Measurements from ENCODE around the gene LRRFIP1. TPM values are rescaled to one million over a fixed set of nuclear protein-coding genes. Genes with fewer than 3 reads are reported as not detected.

Gene LRRFIP1
- polyA plus RNA-seq, 2 of the 4 experiments (the other 2 are of a cell fraction): 75.6 to 93.0 TPM

DNA sequence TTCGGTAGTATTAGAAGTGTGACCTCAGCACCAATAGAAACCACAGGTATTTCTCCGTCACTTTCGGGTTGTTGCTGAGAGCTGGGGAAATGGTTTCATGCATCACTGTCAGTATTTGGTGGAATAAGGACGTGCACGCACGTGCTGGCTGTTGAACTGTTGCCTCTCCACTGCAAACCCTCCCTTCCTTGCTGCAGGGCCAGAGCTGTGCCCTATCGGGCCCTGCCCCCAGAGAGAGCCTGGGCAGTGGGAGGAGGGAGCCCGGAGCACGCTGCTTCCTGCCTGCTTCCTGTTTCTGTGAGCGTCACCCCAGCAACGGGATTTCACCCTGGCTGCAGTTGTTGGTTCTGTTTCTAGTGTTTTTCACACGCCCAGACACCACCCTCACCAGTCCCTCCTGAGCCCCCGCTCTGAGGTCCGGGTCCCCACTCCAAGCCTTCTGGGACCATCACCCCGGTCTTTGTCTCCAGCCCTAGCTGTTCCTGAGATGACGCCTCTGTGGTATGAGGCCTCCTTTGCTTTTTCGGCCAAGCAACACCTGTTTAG lies 47.4 kb downstream of the LRRFIP1 start:
- Histone ChIP-seq H3K4me2 (no peak overlapping the region), H3K27ac (no peak overlapping the region), H3K9me3 (no peaks in the 10 kb centered on the region), H3K4me3 (no peak overlapping the region), H3K4me1 (peaks cover under 1% of the 10 kb centered on the region; the same call in 2 of the 3 replicates)
- ATAC-seq (0 out of 6 replicates have a peak, but pooled peaks of 1 of the 2 experiments have one; percentile 14), FAIRE-seq (no peak), DNase-seq (ENCODE audit: low read depth in 1 of 2, low spot score in 1 of 2) (no peak)
- ChIA-PET POLR2A (no interaction called here), CTCF (interaction anchor here (1.4 to 9.1 kb wide), 14 partner anchors 8 to 101 kb away, joined by 4 to 295 read pairs (median 26); no protein-coding TSS in a partner anchor)
- TF ChIP-seq NR3C1 (IDR thresholded peaks at IDR 0.05) (no peak), NPAS2 (CRISPR knock-in tag; IDR thresholded peaks at IDR 0.05; ENCODE audit: borderline replicate concordance) (no peak), EP300 (IDR thresholded peaks at IDR 0.05) (no peak), FOSL2 (IDR thresholded peaks at IDR 0.05) (no peak), FOSL2 (CRISPR knock-in tag; IDR thresholded peaks at IDR 0.05) (no peak), ZSCAN20 (CRISPR knock-in tag; IDR thresholded peaks at IDR 0.05) (no peak)
- WGBS (ENCODE audit: missing lambda C conversion rate): 75% methylated on average over 17 of the region's 17 CpGs

DNA sequence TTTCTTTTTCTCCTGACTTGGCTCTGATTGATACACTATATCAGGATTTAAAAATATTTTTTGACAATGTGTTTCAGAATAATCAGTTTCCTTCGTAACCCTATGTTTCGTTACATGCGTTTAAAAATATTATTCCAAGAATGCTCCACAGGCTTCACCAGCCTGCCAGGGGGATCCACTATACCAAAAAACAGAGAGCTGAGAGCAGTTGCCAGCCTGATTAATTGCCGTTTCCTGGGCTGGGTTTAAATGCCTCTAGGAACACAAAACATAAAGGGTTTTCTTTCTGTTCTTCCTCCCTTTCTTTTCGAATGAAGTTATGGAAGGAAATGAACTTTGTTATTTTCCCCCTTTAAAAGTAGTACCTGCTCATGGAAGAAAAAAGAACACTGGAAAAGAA lies 47.9 kb downstream of the LRRFIP1 start:
- no peak for FAIRE-seq
- no peak overlapping the region for H3K4me2 ChIP-seq
- WGBS (ENCODE audit: missing lambda C conversion rate): 82% methylated on average over 5 of the region's 5 CpGs
- ChIA-PET POLR2A (no interaction called here), CTCF (interaction anchor here (2.2 to 9.1 kb wide), 5 partner anchors 14 to 100 kb away, joined by 7 to 295 read pairs (median 45); no protein-coding TSS in a partner anchor)
- no peak for TF ChIP-seq RAD21 (conservative IDR thresholded peaks at IDR 0.05 in 1 of 2, IDR thresholded peaks at IDR 0.05 in 1 of 2)
- TF ChIP-seq, protein P1, sequence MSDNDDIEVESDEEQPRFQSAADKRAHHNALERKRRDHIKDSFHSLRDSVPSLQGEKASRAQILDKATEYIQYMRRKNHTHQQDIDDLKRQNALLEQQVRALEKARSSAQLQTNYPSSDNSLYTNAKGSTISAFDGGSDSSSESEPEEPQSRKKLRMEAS (IDR thresholded peaks at IDR 0.05): no peak
- TF ChIP-seq, protein P2, sequence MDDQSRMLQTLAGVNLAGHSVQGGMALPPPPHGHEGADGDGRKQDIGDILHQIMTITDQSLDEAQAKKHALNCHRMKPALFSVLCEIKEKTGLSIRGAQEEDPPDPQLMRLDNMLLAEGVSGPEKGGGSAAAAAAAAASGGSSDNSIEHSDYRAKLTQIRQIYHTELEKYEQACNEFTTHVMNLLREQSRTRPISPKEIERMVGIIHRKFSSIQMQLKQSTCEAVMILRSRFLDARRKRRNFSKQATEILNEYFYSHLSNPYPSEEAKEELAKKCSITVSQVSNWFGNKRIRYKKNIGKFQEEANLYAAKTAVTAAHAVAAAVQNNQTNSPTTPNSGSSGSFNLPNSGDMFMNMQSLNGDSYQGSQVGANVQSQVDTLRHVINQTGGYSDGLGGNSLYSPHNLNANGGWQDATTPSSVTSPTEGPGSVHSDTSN (IDR thresholded peaks at IDR 0.05): no peak
- no peak for TF ChIP-seq FOSL2 (IDR thresholded peaks at IDR 0.05)
- TF ChIP-seq FOSL2 (CRISPR knock-in tag; IDR thresholded peaks at IDR 0.05): no peak
- TF ChIP-seq, protein P3, sequence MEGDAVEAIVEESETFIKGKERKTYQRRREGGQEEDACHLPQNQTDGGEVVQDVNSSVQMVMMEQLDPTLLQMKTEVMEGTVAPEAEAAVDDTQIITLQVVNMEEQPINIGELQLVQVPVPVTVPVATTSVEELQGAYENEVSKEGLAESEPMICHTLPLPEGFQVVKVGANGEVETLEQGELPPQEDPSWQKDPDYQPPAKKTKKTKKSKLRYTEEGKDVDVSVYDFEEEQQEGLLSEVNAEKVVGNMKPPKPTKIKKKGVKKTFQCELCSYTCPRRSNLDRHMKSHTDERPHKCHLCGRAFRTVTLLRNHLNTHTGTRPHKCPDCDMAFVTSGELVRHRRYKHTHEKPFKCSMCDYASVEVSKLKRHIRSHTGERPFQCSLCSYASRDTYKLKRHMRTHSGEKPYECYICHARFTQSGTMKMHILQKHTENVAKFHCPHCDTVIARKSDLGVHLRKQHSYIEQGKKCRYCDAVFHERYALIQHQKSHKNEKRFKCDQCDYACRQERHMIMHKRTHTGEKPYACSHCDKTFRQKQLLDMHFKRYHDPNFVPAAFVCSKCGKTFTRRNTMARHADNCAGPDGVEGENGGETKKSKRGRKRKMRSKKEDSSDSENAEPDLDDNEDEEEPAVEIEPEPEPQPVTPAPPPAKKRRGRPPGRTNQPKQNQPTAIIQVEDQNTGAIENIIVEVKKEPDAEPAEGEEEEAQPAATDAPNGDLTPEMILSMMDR (IDR thresholded peaks at IDR 0.05): no peak
- no peak for TF ChIP-seq POLR2A (IDR thresholded peaks at IDR 0.05; ENCODE audit: low read length)
- TF ChIP-seq, protein P4, sequence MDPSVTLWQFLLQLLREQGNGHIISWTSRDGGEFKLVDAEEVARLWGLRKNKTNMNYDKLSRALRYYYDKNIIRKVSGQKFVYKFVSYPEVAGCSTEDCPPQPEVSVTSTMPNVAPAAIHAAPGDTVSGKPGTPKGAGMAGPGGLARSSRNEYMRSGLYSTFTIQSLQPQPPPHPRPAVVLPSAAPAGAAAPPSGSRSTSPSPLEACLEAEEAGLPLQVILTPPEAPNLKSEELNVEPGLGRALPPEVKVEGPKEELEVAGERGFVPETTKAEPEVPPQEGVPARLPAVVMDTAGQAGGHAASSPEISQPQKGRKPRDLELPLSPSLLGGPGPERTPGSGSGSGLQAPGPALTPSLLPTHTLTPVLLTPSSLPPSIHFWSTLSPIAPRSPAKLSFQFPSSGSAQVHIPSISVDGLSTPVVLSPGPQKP (IDR thresholded peaks at IDR 0.05; ENCODE audit: low read depth, low read length): no peak
- no peak for TF ChIP-seq TFCP2L1 (CRISPR knock-in tag; IDR thresholded peaks at IDR 0.05)
- no peak for TF ChIP-seq POLR2AphosphoS2 (conservative IDR thresholded peaks at IDR 0.05; ENCODE audit: low read length)
- no peak for TF ChIP-seq HOXB13 (CRISPR knock-in tag; IDR thresholded peaks at IDR 0.05; ENCODE audit: low read depth)
- TF ChIP-seq, protein P5, sequence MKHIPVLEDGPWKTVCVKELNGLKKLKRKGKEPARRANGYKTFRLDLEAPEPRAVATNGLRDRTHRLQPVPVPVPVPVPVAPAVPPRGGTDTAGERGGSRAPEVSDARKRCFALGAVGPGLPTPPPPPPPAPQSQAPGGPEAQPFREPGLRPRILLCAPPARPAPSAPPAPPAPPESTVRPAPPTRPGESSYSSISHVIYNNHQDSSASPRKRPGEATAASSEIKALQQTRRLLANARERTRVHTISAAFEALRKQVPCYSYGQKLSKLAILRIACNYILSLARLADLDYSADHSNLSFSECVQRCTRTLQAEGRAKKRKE (CRISPR knock-in tag; IDR thresholded peaks at IDR 0.05; ENCODE audit: low read depth): no peak
- no peak for TF ChIP-seq EHMT2 (IDR thresholded peaks at IDR 0.05; ENCODE audit: low read depth)
- no peak for TF ChIP-seq CBX8 (IDR thresholded peaks at IDR 0.05)
- no peak for TF ChIP-seq HEYL (CRISPR knock-in tag; IDR thresholded peaks at IDR 0.05)
- TF ChIP-seq KDM5A (IDR thresholded peaks at IDR 0.05): no peak
- TF ChIP-seq FOSB (CRISPR knock-in tag; IDR thresholded peaks at IDR 0.05): no peak
- no peak for TF ChIP-seq MAZ (IDR thresholded peaks at IDR 0.05; ENCODE audit: borderline replicate concordance, low read depth, low read length)
- TF ChIP-seq FOXS1 (CRISPR knock-in tag; IDR thresholded peaks at IDR 0.05): no peak
- TF ChIP-seq ZSCAN20 (CRISPR knock-in tag; IDR thresholded peaks at IDR 0.05): no peak
- no peaks in the 10 kb centered on the region for H3K4me1 ChIP-seq
- DNase-seq (ENCODE audit: low read depth in 1 of 2, low spot score in 1 of 2): no peak
- H3K9me3 ChIP-seq: no peaks in the 10 kb centered on the region
- no peak overlapping the region for H3K4me3 ChIP-seq
- H3K27ac ChIP-seq: no peak overlapping the region
- ATAC-seq: no peak

Data from A549 (cell line).